ENCODE data around the gene NUDT13. TPM values are rescaled to one million over a fixed set of nuclear protein-coding genes. Genes with fewer than 3 reads are reported as not detected.

Gene NUDT13
- not detected in 2 replicates for total RNA-seq (2014; rRNA removed; shearing (Covaris generic))

DNA sequence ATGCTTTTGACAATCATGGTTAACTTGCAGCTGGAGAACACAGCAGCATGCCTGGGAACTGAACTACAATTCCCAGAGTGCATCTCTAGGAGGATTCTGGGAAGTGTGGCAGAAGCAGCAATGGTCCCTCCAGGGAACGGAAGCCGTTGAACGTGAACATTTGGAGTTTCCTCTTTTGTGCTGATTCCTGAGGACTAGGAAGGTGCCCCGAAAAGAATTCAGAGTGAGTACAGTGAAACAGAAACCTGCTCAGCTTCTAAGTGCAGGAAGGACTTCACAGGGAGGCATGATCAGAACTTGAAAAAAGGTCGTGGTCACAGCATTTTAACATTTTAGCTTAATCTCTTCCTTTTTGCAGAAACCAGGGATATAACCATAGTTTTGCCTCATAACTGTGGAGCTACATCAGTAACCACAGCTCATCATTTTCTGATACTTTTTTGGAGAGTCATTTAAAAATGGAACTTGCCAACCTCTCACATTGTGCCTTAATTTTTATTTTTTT is at the start of gene NUDT13:
TSS of gene NUDT13 (plus strand) at position 111 of the 505 bp plus-strand sequence. CDS start 3,911 bp downstream, outside the sequence.
- DNase-seq (ENCODE audit: low read depth): no peak

DNA sequence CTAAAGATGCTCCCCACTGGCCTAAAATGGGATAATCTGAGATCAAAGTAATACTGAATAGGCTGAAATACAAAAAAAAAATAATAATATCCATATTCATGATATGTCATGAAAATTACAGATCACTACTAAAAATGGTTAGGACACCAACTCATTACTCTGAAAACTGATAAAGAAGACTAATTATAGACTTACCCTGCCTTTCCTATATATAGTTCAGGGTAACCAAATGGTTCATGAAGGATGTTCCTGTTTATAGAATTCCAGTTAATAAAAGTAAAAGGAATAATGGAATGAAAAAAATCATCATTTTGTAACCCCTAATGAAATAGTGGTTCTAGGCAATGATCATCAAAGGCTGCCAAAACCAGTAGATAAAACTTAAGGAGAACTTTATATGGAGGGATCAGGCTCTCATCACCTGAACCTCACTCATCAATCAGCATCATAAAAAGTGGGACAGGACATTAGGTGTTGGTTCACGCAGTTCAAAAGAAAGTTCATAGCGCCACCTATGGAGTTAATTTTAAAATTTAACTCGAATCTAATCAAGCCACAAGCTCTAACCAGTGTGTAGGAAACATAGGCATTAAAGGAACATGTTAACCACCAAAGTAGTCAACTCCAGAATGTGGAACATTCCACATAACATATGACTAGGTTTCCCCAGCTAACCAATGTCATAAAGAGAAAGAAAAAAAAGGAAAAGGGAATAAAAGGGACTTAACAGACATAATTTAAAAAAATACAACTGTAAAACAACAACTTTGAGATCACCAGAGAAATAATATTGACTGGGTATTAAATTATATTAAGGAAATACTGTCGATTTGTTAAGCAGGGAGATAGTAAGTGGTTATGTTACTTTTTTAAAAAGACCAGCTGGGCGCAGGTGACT is 49.3 kb upstream of the NUDT13 start:
- DNase-seq (ENCODE audit: low read depth): peak; percentile 41

- DNase-seq (ENCODE audit: low read depth): no peak
Observed at GRCh38 chr10:73061743-73062142, 48.5 kb upstream of the NUDT13 start.

DNA sequence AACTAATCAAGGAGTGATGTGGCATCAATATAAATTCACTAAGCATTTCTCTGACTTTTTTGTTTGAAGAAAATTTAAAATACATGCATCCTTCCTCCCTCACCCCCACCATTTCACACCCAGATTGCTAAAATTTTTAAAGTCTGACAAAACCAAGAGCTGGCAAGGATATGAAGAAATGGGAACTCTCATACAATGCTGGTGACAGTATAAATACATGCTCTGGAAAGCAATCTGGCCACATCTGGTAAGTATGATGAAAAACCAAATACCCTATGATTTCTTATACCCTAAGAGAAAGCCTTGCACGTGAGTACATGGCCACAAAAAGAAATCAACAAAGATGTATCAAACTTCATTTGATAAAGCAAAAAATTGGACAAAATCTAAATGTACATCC is 44.8 kb upstream of the NUDT13 start:
- no peak for DNase-seq (ENCODE audit: low read depth)

GRCh38 chr10:73073627-73074026 is 36.6 kb upstream of the NUDT13 start:
- DNase-seq (ENCODE audit: low read depth): no peak

DNA sequence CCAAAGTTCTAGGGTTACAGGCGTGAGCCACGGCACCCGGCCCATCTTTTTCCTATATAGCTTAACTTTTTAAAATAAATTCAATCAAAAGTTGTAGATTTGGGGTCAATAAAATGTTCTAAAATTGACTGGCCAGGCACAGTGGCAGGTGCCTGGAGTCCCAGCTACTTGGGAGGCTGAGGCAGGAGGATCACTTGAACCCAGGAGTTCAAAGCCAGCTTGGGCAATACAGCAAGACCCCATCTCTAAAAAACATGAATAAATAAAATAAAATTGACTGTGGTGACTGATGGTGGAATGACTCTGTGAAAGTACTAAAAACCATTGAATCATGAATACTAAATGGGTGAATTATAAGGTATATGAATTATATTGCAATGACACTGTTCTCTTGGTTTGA is 34.4 kb upstream of the NUDT13 start:
- DNase-seq (ENCODE audit: low read depth): no peak

- peak; percentile 65 for DNase-seq (ENCODE audit: low read depth)
Observed at GRCh38 chr10:73076360-73077183, 33.7 kb upstream of the NUDT13 start.

GRCh38 chr10:73079779-73080541 is 30.3 kb upstream of the NUDT13 start:
- DNase-seq (ENCODE audit: low read depth): no peak

DNA sequence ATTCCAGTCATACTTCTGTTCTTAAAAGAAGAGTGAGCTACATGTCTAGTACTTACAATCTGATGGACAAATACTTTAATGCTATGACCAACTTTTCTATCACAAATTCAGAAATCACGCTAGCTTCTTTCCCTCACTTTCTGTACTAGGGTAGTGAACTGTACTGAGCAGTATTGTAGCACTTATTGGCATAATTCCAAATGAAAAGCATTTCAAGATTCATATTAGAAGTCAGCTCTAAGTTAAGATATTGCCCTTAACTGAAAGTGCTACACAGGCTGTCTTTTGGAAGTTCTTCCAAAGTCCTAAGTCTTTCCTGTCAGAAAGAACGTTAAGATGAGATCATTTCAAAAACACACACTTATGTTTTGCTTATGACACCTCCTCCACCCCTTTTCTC is 27.0 kb upstream of the NUDT13 start:
- DNase-seq (ENCODE audit: low read depth): no peak

DNA sequence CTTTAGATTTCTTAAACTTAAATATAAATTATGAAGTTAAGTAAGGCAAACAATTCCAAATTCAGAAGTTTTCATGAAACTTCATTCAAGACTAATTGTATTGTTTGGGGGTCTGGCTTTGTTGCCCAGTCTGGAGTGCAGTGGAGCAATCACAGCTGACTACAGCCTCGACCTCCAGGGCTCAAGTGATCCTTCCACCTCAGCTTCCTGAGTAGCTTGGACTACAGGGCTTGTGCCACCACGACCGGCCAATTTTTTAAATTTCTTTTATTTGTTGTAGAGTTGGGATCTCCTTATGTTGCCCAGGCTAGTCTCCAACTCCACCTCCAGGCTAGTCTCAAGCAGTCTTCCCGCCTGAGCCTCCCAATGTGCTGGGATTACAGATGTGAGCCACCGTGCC is 26.0 kb upstream of the NUDT13 start:
- DNase-seq (ENCODE audit: low read depth): no peak

DNA sequence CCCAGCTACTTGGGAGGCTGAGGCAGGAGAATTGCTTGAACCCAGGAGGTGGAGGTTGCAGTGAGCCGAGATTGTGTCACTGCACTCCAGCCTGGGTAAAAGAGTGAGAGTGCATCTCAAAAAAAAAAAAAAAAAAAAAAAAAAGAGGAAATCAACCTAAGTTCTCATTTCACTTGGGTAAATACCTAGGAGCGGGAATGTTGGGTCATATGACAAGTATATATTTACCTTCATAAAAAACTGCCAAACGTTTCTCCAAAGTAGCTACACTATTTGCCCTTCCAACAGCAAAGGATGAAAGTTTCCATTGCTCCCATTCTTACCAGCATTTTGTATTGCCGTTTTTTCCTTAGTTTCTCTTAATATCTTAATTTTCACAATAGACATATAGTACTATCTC is 23.4 kb upstream of the NUDT13 start:
- no peak for DNase-seq (ENCODE audit: low read depth)

DNA sequence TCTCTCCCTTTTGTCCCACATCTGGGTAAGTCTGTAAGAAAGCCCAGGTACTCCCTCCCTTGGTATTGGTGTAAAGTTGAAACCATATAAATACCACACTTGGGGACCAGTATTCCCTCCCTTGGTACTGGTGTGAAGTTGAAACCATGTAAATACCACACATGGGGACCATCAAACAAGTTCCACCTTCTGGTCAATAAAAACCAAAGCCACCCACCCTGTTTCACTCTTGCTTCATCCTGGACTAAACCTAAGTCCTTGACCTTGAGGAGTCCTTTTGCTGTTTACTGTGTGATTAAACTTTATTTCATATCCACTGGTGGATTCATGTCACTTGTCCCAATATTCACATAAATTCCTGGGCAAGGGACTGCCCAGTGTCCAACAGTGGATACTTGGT is 22.0 kb upstream of the NUDT13 start:
- no peak for DNase-seq (ENCODE audit: low read depth)

- DNase-seq (ENCODE audit: low read depth): no peak
Observed at GRCh38 chr10:73092830-73093229, 17.4 kb upstream of the NUDT13 start.

DNA sequence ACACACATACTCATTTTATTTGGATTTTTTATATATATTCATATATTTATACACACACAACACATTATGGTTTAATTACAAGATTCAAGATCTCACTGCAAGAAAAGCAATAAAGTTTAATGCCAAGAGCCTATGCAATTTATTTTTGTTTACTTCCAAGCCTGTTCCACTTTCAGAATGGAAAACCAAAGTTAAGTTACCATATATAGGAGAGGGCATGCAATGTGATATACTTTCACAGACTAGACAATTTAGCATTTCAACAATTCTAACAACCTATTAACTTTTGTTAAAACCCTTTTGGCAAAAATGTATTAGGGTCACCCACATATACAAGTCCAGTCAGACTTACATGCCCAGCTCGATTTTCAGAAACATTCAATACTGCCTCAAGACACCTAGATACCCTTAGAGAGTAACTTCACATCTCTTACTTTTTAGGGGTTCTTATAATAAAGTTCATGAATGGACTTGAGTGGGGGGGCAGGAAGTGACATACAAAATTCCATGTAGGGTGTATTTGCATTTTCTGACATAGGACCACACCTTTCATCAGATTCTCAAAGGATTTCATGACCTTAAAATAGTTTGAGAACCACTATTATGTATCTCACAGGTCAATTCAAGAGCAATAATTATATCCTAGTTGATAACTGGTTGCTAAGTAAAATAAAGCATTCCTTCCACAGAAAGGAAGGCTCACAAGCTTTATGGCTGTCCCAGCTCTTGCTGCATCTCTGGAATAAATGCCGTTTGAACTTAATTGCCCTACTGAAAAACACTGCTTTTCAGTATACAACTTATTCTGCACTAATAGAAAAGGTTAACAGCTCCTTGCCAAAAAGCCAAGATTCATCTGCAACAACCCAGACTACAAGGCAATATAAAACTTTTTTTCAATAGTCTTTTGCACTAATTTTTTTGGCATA is 16.1 kb upstream of the NUDT13 start:
- peak; percentile 18 for DNase-seq (ENCODE audit: low read depth)

DNA sequence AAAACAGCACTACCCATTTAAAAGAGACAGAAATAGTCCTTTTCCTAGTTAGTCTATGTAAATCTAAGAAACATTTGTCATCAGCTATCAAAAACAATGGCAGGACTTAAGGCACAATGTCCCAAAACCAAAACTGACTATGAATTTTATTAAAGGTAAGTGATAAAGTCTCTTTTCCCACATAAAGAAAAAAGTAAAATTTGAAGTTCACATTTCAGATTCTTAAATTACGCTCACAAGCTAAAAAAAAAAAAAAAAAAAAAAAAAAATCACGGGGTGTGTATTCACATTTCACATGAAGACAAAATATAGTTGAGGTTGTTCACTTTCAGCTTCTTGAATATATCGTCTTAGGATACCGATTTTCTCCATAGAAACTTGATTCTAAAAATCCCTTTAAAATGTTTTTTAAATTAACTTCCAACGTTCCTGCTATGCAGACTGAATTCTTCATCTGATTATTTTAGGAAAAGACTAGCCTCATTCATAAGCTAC is 15.2 kb upstream of the NUDT13 start:
- no peak for DNase-seq (ENCODE audit: low read depth)

DNA sequence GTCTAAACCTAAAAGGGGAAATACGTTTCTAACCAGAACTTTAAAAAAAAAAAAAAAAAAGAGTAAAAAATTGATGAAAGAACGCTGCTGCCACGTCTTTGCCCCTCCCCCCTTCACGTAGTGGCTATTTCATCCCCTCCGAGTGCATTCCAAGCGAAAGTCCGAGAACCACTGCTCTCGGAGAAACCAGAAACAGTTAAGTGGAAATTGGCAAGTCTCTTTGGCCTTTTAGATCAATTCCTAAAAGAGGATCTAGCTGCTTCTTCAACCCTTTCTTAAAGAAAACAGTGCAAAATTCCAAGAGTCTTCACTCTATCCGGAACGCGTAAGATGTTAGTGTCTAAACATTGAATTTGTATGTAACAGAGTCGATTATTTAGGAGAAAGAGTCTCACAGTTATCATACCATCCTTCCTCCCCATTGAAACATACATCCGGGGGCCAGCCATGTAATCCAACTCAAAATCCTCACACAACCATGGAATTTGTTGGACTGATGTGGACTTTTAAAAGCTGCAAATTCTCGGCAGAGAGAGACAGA is 14.7 kb upstream of the NUDT13 start:
- peak; percentile 82 for DNase-seq (ENCODE audit: low read depth)

DNA sequence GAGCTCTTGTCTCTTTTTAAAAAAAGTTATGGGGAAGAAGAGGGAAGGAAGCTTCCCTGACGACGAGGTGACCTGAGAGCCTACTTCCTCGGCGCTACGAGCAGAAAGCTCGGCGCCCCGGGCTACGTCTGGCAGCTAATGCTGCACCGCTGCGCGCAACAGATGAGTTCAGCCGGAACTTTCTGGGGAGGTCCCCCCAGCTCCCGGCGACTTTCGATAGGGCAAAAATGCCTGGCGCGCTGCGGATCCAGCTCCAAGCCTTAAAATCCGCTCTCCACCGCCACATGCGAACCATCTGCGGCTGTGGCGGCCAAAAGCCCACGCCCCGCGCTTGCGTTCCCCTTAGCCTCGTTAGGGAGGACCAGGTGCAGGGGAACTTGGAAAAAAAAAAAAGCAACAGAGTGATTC is 14.2 kb upstream of the NUDT13 start:
- peak; percentile 82 for DNase-seq (ENCODE audit: low read depth)

DNA sequence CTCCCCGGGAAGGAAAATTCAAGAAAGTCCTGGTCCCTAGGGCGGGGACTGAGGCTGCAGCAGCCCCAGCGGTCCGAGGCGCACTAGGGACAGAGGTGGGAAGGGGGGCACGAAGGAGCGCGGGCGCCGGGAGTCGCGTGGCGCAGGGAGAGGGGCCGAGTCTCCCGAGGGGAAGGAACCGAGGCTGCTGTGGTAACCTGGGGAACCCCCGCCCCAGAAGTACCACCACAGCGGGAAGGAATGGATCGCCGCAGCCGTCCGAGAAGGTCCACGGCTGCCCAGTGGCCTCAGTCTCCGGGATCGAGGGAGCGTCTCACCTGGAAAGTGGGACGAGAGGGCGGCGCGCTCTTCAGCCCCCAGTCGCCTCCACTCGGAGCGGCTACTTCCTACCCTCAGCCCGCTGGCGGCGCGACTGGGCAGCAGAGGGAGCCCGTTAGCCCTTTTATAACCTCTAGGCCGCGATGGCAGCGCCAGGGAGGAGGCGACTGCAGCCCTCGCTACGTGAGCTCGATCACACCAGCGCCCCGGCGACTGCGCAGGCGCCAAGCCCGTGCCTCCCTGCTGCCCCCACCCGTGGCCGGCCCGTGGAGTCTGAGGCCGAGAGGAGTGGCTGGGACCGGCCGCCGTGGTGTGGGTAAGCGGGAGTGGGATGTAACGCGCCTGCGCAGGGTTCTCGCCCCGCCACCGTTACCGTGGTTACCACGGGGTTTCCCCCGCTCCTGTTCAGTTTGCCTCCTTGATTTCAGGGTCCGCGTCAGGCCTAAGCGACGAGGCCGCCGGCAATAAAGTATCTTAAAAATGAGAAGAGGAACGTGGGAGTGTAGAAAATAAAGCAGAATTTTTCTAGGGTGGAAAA is 13.6 kb upstream of the NUDT13 start, which contains the start of gene P4HA1:
TSS of gene P4HA1 (minus strand) at position 418 of the 856 bp plus-strand sequence. CDS start 21,983 bp downstream, outside the sequence.
- DNase-seq (ENCODE audit: low read depth): peak; percentile 96

DNA sequence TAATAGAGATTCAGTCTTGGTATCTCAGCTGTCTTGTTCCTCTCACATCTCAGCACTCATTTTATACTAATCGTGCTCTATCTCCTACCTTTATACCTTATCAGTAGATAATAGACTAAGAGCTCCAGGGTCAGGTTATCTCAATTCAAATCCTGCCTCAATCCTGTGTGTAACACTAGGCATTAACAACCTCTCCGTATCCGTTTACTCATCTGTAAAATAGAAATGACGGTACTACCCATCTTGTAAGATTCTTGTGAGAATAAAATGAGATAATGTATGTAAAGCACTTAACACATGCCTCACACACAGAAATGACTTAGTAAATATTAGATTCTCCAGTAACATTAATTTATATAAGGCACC is 13.0 kb upstream of the NUDT13 start:
- DNase-seq (ENCODE audit: low read depth): no peak
